Fibroblast of the aortic adventitia (primary cell): ENCODE data around the gene GMPR. TPM values are rescaled to one million over a fixed set of nuclear protein-coding genes. Genes with fewer than 3 reads are reported as not detected.

Experiments
- DNase-seq: peaks from one replicate; pipeline ENCODE4 v3.0.0-alpha.2; 2010; ENCODE audit warnings: low read depth
- H3K4me3 ChIP-seq: 2 replicates; pipeline ENCODE4 v1.5.1; 2011; ENCODE audit warnings: low read depth, mild to moderate bottlenecking, control low read depth, low read length, moderate library complexity
- total RNA-seq: library from RNA; depleted of rRNA; stranded (reverse); fragments of >200 nt; gene quantifications from 2 replicates; pipeline ENCODE4 v1.2.3, GENCODE V29; 2012; ENCODE audit warnings: low replicate concordance
- TF ChIP-seq, protein P1 (sequence below): IDR thresholded peaks from 2 replicates; pipeline ENCODE4 v1.5.1; 2011; ENCODE audit warnings: mild to moderate bottlenecking, low read length, control low read depth, inconsistent platforms; ENCODE audit not compliant: insufficient read depth

The GMPR gene
- total RNA-seq, 1 donor: 24.8 TPM

DNA sequence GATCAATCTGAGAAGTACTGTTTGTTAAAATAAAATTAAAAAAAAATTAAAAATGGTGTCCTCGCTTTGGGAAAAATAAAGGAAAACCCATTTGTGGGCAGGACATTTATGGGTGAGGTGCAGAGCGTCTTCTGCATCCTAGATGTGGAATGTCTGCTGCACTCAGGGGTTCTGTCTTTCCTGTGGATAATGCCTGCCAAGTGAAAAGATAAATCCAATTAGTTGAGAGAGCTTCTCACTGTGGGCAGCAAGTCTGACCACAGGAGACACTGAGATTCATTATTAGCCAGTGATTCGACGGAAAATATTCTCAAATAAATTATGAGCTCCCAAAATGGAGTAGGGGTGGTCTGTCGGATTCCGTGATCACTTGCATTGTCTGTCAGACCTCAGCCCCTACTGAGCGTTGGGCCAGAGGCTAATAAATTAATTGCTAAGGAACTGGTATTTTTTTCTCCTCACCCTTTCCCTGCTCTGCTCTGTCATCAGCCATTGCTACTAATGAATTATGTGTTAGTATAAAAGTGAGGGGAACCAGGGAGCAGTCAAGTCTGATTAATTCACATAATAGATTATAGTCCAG is 10.0 kb downstream of the GMPR start:
- TF ChIP-seq, protein P1, sequence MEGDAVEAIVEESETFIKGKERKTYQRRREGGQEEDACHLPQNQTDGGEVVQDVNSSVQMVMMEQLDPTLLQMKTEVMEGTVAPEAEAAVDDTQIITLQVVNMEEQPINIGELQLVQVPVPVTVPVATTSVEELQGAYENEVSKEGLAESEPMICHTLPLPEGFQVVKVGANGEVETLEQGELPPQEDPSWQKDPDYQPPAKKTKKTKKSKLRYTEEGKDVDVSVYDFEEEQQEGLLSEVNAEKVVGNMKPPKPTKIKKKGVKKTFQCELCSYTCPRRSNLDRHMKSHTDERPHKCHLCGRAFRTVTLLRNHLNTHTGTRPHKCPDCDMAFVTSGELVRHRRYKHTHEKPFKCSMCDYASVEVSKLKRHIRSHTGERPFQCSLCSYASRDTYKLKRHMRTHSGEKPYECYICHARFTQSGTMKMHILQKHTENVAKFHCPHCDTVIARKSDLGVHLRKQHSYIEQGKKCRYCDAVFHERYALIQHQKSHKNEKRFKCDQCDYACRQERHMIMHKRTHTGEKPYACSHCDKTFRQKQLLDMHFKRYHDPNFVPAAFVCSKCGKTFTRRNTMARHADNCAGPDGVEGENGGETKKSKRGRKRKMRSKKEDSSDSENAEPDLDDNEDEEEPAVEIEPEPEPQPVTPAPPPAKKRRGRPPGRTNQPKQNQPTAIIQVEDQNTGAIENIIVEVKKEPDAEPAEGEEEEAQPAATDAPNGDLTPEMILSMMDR: no peak
- H3K4me3 ChIP-seq: no peak overlapping the region
- DNase-seq: no peak

DNA sequence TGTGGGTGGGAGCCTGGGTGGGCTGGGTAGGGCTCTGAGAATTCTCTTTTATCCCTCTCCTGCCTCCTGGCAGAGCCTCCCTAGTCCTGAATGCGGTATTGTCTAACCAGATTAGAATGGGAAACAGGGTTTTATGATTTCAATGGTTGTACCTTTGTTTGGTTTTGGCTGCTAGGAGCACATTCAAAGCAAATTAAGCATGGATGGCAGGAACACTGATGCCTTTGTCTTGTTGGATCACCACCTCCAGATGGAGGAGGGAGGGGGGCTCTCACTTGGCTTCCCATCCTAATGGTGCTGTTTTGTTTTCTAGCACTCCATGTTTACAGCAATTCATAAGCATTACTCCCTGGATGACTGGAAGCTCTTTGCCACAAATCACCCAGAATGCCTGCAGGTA is 11.6 kb downstream of the GMPR start:
- no peak for DNase-seq
- TF ChIP-seq, protein P1: no peak
- no peak overlapping the region for H3K4me3 ChIP-seq

DNA sequence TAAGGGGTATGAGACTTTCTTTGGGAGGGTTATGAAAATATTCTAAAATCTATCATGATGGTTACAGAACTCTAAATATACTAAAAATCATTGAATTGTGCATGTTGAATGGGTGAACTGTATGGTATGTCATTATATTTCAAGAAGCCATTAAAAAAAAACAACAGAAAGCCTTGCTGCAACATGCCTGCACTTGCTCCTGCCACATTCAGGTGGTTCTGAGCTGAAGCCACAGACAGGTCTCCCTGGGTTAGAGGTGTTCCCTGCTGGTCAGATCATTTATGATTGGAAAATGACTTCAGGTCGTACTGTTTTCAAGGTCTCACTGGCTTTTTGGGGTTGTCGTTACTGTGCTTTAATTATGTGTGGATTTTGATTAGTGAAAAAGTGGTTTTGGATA is 13.3 kb downstream of the GMPR start:
- H3K4me3 ChIP-seq: no peak overlapping the region
- no peak for DNase-seq
- TF ChIP-seq, protein P1: no peak

DNA sequence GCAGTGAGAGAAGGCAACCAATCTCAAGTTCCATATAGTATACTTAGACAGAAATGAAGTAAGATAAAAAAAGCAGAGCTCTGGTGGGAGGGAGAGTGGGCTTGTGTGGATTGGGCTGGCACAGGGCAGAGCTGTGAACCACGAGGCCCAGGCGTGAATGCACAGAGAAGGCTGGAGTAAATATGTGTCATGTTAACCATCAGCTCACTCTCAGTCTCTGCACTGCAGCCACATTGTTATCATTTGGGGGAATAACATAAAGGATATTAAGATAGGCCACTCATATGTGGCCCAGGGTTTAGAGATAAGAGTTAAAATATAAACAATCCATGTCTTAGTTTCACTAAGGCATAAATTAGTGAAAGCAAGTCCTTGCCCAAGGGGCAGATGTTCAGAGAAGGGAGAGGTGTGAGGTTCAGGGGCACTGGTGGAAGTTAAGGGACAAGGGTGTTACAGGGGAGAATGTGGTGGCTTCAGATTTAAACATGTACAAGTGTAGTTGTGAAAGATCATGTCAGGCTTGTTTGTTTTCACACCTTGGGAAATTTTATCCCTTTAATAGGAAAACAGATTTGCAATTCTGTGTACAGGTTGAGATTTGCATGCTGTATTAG is 14.4 kb downstream of the GMPR start:
- no peak overlapping the region for H3K4me3 ChIP-seq
- TF ChIP-seq, protein P1: no peak
- no peak for DNase-seq

DNA sequence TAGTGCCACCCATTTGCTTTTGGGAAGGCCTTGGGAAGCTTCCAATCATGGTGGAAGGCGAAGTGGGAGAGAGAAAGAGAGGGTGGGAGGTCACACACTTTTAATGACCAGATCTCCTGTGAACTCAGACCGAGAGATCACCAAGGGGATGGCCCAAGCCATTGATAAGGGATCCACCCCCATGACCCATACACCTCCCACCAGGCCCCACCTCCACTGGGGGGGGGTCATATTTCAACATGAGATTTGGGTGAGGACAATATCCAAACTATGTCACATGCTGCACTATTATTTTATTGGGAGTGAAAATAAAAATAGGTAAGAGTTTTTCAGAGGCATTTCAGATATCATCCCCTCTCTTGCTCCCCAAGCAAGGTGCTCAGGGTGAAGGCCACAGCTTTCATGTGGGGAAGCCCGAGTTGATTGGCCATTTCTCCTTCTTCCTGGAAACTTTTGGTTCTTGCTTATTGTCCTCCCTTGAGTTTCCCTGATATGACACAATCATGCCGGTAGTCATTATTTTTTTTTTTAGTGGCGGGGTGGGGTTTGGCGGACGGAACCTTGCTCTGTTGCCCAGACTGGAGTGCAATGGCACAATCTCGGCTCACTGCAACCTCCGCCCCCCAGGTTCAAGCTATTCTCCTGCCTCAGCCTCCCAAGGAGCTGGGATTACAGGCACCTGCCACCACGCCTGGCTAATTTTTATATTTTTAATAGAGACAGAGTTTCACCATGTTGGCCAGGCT is 15.2 kb downstream of the GMPR start:
- no peak for DNase-seq
- no peak overlapping the region for H3K4me3 ChIP-seq
- TF ChIP-seq, protein P1: no peak

DNA sequence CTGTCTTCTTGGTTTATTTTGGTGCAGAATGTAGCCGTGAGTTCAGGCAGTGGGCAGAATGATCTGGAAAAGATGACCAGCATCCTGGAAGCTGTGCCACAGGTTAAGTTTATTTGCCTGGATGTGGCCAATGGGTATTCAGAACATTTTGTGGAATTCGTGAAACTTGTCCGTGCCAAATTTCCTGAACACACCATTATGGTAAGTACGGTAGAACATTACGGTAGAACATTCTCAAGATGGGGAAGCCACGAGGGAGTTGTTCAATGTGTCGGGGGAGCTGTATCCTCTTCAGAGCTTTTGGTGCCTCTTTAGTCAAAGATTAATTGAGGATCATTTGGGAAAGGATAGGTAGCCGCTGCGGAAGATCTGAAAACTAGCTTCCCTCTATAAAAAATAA is 16.1 kb downstream of the GMPR start:
- TF ChIP-seq, protein P1: no peak
- no peak overlapping the region for H3K4me3 ChIP-seq
- no peak for DNase-seq
